Left ventricle myocardium superior (tissue), 1 donor: ENCODE measurements around the gene EVL. TPM values are rescaled to one million over a fixed set of nuclear protein-coding genes. Genes with fewer than 3 reads are reported as not detected.

Source experiments
- ATAC-seq: fragments of 200-7000 bp; cut with Tn5 transposase; one replicate; pipeline ENCODE4 v1.9.1; 2020; ENCODE audit warnings: mild to moderate bottlenecking, moderate library complexity
- DNase-seq: peaks from one replicate; pipeline ENCODE4 v3.0.0-alpha.2; 2020
- intact Hi-C: fragments of 100-400 bp; cut with micrococcal nuclease; formaldehyde crosslinking; loops from one replicate; pipeline ENCODE4 v1.11.0; 2022
- total RNA-seq: library from RNA; stranded (reverse); fragmentation: NEBNext Ultra II Directional; extraction: Animal tissue kit (Norgen Biotek cat#: 25700); gene quantifications from one replicate; pipeline ENCODE4 v1.2.1, GENCODE V29; 2021
- donor health status: DM: no; HTN: yes; CAD: no; lungs with severe emphysema.

EVL gene
- total RNA-seq, 1 donor from 2014 or later, result 54.4 TPM

DNA sequence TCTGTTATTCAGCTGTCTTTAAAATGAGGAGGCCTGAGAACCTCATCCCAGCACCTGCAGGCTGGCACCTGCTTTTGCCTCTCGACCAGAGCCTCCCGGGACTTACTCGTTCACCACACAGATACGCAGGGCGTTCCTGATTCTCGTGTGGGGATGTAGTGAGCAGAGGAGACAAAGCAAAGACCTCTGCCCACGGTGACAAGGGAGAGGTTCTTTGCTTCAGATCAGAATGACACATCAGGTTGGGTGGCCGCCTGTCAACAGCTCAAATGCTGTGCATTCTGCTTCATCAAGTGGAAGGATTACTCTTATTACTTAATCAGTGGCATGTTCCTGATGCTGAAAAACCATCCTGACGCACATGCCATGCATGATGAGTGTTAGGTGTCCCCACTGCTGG, 69.9 kb downstream of the EVL start:
- no peak for ATAC-seq

DNA sequence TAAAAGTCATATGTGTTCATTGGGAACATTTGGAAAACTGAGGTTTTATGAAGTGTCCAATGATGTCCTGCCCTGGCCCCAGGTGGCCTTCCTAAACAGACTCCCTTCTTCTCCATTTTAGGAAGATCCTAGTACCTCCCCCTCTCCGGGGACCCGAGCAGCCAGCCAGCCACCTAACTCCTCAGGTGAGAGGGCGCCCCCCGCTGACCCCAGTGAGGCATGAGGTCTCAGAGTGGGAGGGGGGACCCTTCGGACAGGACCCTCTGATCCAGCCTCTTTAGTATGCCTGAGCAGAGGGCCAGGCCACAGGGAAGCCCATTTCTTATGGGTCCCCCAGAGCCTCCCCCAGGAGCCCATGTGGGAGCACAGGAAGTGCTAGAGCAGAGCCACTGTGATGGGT, 70.6 kb downstream of the EVL start:
- DNase-seq (no peak), ATAC-seq (no peak)
- intact Hi-C loops, result no loop called here

More for the DNA sequence above, 69.9 kb downstream of the EVL start:
- intact Hi-C loops, result no loop called here
- DNase-seq, result no peak

DNA sequence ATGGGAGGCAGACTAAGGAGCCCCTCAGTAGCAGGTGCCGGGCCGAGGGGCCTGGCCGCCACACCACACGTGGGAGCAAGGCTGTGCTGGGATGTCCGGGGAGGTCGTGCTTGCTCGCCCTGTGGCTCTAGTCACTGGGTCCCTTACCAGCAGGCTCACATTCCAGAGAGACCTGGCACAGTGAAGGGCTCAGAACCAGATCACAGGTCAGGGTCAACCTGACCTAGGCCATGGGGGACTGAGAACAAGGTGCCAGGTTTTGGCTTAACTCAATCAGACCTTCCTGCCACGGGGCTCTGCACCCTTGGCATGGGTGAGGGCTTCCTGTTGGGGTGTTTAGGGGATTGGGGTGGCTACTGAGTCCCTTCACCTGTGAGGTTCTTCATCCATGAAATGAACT, 72.0 kb downstream of the EVL start:
- intact Hi-C loops, result no loop called here
- DNase-seq, result no peak
- no peak for ATAC-seq

DNA sequence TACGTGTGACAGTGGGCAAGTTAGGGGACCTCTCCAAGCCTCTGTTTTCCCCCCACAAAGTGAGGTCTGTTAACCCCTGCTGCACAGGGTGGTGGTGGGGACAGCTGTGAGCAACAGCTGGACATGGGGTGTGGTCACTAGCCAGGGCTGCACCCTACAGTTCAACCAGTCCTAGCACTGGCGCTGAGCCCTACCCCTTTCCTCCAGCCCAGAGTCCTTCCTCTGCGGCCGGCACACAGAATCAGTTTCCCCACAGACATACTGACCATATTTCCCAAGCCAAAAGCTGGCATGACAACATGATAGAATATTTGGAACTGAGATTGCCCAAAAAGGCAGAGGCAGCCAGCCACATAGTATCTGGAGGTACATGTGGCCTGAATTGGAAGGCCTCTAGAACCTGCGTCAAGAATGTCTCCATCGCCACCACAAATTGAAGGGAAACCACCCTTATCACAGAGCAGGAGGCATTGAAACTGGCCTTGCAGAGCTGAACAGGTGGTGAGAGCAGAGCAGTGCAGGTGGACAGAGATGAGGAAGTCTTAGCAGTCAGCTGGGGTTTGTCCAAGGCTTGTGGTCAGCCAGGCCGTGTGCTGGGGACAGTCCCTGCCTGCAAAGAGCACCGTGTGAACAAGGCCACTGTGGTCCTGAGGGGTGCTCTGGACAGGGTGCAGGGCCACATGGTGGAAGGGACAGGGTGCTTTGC, 73.0 kb downstream of the EVL start:
- intact Hi-C loops, result no loop called here
- ATAC-seq, result no peak

DNA sequence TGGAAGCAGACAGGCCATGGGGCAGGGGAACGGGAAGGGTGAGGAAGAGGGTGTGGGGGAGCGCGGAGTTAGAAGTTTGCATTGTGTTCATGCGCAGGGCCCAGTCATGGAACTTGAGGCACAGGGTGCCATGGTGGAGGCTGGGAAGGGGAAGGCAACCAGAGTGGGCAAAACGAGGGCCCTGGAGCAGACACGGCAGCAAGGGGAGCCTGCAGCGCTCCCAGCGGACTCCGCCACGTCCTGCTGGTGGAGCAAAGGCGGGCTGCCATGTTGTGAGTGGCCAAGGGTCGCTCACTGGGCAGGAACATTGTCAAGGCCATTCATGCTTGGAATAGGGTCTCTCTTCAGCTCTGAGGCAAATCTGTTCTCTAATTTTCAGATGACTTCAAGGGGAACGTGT, 73.7 kb downstream of the EVL start:
- ATAC-seq, result no peak
- DNase-seq, result no peak
- intact Hi-C loops, result no loop called here

More for the DNA sequence above, 73.0 kb downstream of the EVL start:
- no peak for DNase-seq

DNA sequence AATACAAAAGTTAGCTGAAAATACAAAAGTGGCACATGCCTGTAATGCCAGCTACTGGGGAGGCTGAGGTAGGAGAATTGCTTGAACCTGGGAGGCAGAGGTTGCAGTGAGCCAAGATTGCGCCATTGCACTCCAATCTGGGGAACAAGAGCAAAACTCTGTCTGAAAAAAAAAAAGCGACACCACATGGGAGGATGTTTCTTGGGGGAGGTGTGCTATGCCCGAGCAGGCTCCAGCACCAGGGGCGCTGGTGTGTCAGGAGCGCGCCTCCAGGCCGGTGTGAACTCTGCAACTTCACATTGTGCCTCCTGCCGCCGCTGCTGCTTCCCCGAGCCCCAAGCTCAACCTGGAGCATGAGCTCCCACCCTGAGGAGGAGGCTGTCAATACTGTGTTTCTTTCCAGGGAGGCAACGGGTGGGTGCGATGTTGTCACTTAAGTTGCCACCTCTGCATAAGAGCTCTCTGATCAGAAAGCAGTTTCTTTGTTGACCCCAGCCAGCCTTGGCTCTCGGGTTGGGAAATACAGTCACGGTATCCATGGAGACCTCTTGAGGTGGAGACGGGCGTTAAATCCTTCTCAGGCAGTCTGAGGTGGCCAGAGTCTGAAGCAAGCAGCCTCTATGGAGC, 75.3 kb downstream of the EVL start:
- DNase-seq (no peak), ATAC-seq (no peak)
- intact Hi-C loops, result no loop called here

DNA sequence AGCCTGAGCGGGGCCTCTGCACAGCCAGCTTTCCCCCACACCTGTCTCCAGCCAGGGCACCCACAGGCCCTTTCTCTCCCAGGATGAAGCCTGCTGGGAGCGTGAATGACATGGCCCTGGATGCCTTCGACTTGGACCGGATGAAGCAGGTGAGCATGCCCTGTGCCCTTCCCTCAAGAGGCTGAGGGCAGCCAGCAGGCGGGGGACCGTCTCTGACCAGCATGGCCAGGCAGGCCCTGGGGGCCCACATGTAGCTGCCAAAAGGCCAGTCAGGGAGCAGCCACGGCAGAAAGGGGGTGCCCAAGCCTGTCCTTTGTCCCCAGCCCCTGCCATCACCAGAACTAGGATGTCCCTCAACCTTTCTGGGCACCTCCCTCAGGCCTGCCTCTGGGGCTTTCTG, 75.9 kb downstream of the EVL start:
- intact Hi-C loops, result no loop called here
- no peak for DNase-seq
- ATAC-seq, result no peak

DNA sequence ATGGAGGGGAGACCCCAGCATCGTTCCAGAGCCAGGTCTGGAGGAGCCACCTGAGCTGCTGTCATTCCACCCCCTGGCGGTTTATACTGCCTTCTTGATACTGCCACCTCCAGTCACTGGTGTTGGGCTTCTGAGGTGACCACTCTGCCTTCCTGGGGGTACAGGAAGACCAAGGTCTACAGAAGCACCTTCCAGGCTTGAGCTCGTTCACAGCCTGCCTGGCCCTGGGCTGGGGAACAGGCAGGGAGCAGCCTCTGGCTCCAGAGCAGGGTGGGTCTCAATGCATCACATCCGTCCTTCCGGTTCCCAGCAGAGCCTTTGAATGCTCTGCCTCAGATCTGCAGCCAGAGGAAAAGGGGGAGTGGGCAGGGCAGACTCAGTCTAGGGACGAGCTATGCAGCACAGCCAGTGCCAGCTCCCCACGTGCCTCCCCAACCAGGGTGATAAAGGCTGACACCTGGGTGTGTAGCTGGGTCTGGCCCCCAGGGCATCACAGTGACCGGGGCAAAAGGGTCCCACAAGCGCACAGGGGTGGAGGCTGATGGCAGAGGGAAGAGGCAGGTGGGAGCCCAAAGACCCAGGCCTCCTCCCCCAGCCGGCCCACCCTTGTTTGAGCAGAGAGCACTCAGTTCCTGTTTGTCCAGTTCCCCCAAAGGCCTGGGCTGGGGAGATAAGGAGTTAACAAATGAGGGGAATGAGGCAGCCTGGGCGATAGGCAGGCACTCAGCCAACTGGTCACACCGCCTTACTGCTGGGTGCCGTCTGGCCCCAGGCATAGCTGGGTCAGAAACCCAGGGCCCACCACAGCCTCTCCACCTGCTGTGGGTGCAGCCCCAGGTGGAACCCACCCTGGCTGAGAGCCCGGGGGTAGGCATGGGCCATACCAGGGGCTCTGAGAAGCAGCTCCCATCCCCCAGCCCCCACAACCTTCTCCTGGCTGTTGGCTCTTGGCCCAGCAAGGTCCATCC, 77.1 kb downstream of the EVL start:
- ATAC-seq, result peak; percentile 72
- peak; percentile 61 for DNase-seq
- intact Hi-C loops, result no loop called here

DNA sequence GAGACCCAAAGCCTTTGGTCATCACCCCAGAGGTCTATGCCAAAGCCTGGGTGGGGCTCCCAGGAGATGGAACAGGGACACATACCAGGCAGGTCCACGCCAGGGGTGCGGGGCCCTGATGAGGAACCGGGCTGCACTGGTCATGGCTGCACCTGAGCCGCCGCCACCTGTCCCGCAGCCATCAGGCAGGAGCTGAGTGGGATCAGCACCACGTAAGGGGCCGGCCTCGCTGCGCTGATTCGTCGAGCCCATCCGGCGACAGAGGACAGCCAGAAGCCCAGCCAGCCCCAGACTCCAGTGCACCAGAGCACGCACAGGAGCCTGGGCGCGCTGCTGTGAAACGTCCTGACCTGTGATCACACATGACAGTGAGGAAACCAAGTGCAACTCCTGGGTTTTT, 78.3 kb downstream of the EVL start:
- intact Hi-C loops, result no loop called here
- DNase-seq (no peak), ATAC-seq (no peak)

DNA sequence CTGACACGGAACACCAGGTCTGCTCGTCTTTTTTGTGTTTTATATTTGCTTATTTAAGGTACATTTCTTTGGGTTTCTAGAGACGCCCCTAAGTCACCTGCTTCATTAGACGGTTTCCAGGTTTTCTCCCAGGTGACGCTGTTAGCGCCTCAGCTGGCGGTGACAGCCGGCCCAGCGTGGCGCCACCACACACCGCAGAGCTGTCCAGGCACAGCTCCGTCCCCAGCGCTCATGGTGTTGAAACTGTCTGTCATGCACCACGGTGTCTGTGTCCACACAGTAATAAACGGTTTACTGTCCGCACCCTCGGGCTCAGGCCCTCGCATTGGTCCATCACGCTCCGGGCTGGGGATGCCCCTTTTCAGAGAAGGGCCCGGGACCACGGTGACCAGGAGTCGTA, 78.7 kb downstream of the EVL start:
- no peak for ATAC-seq
- no peak for DNase-seq
- intact Hi-C loops, result no loop called here

DNA sequence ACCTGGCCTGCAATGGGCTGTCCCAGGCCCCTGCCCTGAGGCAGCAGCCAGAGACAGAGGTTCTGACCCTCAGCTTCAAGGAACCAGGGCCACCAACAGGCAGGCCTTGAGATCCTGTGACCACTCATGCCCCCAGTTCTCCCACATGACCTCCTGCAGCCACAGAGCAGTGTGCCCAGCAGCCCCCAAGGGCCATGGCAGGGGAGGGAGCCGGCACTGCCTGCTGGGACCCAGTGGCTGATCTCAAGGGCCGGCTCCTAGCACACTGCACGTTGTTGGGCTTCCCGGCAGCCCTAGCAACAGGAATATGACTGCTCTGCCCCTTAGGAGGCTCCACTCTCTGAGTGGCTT, 79.4 kb downstream of the EVL start:
- intact Hi-C loops, result no loop called here
- no peak for DNase-seq
- ATAC-seq, result no peak

DNA sequence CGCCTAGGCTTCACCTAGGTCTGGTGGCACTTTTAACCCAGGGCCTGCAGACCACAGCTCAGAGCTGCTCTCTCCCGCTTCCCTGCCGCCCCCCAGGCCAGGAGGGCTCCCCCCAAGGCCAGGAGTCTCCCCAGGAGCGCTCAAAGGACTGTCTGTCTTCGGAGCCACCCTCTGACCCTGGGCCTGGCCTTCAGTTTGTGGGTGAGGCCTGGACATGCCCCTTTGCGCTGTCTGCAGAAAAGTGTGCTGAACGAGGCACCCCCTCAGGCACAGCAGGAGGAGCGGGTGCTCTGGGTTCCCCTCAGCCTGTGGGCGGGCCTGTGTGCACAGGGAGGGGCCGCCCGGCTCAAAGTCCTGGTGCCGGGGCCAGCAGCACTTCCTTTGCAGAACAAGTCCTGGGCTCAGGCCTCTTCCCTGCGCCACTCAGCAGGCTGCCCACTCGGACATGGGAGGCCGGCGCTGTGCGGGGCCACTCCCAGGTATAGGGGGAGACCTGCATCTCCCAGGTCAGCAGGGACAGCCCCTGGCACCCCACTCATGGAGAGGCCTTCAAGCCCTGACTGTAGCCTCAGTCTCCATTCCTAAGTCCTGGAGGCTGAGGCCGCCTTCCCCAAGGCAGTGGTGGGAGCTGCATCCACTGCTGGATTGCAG, 79.9 kb downstream of the EVL start:
- DNase-seq, result peak; percentile 49
- intact Hi-C loops, result no loop called here
- peak; percentile 22 for ATAC-seq

DNA sequence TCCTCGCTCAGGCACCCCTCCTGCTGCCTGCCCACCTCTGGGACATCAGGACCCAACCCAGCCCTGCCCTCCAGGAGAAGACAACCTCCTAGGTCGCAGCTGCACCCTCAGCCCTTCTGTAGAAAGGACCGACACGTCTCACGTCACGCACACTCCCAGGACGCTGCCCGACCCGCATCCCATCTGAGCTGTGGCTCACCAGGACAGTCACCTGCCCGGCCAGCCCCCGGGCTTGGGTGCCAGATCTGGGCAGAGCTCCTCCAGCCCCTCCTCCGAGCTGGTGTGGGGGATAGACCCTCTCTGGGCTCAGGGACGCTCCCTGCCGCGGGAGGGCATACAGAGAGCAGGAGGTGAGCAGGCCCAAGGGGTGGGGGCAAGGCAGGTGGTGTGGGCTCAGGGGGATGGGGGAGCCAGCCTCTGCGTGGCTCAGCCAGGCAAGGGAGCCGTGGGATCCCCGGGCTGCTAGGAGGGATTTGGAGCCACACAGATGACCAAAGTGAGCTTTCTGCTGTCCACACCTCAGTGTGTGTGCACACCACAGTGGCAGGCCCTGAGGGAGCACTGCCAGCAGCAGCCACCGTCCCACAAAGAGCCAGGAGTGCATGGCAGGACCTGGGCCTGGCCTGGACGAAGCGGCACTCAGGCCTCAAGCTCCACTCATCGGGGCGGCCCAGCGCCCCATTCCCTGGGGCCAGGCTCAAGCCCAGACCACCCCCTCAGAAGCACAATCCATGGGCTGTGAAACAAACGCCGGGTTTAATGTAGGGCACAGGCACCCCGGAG, 80.7 kb downstream of the EVL start:
- DNase-seq (no peak), ATAC-seq (no peak)
- intact Hi-C loops, result no loop called here

DNA sequence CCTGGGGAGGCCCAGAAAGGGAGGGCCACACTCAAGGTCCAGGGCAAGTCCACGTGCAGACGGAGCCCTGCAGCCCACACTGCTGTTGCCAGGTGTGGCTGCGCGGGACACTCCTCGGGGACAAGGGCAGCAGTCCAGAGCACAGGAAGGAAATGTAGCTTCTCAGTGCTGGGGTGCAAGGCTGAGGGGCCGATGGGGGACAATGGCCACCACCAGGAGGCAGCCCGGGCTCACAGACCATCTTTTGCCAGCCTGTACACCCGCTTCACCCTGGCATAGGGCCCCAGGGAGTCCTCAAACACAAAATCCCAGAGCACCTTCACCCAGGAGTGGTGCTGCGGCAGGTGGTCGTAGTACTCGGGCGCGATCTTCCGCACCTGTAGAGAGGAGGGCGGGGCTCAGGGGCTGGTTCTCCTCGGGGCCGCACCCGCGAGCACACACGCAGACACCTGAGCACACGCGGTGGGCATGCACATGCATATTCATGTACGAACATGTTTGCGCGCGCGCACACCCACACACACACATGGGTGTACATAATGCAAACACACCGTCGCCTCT, 81.4 kb downstream of the EVL start:
- DNase-seq (no peak), ATAC-seq (no peak)
- intact Hi-C loops, result no loop called here

DNA sequence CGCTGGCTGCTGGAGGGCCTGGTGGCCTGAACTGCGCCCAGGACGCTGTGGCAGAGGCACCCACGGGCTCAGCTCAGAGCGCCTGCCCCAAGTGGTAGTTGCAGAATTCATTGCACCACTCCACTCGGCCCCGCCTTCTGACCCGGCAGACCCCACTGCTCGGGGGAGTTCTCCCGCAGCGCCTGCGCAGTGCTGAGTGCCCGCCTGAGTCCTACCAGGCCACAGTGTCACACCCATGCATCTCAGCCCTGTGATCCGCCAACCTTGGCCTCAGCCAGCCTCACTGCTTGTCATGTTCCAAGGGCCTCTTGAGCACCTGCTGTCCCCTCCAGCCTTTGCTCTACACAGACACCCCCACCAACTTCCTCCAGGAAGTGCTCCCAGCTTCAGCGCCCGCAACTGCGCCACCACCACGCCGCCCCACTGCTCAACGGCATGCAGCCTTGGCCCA, 82.0 kb downstream of the EVL start:
- intact Hi-C loops, result no loop called here
- no peak for ATAC-seq
- no peak for DNase-seq

DNA sequence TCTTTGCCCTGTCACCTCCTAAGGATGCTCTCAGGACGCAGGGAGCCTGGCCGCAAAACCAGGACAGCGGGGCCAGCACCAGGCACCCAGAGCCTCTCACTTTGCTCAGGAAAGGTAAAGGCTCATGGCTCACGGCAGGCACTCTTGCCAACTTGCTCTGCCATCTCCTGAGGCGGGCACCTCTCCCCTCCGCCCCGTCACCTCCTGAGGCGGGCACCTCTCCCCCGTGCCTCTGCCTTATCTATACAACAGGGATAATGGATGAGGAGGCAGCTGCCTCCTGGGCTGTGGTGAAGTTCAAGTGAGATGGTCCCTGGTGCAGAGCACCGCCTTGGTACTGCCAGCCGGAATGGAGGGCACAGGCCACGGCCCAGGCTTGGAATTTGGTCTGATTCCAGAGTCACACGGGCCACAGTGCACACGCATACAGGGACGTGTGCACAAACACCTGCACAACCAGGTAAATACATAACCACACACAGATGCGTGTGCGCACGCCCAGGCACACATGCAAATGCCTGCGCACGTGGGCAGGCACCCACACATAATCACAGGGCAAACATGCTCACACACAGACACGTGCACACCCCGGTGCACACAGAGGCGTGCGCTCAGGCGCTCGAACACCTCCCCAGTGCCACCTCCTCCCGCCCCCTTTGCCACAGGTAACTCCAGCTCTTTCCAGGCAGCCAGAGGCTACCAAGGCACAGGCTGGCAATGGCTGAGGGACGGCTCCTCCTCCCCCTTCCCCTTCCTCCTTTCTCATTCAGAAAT, 82.7 kb downstream of the EVL start:
- no peak for DNase-seq
- no peak for ATAC-seq
- intact Hi-C loops, result no loop called here

DNA sequence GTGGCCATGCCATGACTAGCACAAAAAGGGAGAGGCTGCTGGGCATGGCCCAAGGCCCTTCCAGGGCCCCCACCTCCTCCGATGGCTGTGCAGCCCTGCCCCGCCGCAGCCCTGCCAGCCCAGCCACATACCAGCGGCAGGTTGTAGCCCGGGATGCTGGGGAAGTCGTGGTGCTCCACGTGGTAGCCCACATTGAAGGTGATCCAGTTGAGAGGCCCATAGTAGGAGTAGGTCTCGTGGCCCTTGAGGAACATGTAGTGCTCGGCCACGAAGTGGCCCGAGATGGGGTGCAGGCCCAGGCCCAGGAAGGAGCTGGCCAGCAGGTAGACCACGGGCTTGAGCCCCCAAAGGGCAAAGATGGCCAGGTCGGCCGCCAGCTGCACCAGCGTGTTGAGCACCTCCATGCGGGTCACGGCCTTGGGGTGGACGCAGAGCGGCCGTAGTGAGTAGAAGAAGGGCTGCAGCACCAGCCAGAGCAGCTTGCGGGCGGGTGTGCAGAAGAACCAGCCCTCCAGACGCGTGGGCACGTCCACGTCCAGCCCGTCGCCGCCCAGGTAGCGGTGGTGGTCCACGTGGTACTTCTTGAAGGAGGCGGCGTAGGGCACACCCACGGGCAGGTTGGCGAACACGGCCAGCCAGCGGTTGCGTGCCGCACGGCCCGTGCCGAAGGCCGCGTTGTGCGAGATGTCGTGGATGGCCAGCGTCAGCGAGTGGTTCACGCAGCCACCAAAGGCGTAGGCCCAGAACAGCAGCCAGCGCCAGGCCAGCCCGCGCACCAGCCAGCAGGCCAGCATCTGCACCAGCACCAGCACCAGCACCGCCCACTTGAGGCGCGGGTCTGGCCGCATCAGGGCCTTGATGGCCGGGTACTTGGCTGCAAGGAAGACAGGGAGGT, 83.9 kb downstream of the EVL start:
- intact Hi-C loops, result no loop called here
- no peak for DNase-seq
- no peak for ATAC-seq
